ENCODE measurements around the gene MYH15.

DNA sequence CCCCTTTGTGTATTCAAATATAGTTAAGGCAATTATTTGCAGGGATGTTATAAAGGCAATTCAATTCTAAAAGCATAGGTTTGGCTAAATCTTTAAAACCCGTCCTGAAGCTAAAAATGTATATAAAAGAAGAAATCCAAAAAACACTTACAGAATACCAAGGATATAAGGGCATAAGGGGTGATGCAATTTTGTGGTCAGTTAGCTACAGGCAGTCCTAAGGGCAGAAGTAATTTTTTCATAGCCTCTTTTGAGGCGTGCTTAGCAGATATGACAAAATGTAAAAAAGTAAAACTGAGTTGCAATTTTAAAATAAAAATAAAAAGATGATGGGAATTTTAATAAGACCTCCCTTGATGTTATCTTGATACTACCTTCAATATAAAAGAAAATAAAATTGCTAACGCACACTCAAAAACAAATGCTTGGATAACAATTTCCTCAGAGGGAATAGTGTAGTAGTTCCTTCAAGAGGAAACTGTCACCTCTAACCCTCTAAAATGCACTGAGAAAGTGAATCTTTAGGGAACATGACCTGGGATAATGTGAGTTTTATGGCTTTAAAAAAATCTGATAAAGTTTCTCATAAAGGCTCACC, 104.2 kb downstream of the MYH15 start:
- TF ChIP-seq POLR2A (IDR thresholded peaks at IDR 0.05) = no peak
- TF ChIP-seq, protein P1, sequence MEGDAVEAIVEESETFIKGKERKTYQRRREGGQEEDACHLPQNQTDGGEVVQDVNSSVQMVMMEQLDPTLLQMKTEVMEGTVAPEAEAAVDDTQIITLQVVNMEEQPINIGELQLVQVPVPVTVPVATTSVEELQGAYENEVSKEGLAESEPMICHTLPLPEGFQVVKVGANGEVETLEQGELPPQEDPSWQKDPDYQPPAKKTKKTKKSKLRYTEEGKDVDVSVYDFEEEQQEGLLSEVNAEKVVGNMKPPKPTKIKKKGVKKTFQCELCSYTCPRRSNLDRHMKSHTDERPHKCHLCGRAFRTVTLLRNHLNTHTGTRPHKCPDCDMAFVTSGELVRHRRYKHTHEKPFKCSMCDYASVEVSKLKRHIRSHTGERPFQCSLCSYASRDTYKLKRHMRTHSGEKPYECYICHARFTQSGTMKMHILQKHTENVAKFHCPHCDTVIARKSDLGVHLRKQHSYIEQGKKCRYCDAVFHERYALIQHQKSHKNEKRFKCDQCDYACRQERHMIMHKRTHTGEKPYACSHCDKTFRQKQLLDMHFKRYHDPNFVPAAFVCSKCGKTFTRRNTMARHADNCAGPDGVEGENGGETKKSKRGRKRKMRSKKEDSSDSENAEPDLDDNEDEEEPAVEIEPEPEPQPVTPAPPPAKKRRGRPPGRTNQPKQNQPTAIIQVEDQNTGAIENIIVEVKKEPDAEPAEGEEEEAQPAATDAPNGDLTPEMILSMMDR (IDR thresholded peaks at IDR 0.05) = no peak

Measured in breast epithelium (tissue), 3 donors.